HG02571 (cell line): Measurements from ENCODE around the gene ACKR4.
"Not testable (repeated sequence)": the region's sequence is repeated elsewhere in the genome, so short reads cannot be mapped to it uniquely, and the experiment has no call there.

Experiments
- ATAC-seq: cut with Tn5 transposase; IDR thresholded peaks from one replicate; pipeline ENCODE4 v1.9.1; 2021; ENCODE audit warnings: mild to moderate bottlenecking, moderate library complexity; ENCODE audit not compliant: unreplicated experiment

The ACKR4 gene

DNA sequence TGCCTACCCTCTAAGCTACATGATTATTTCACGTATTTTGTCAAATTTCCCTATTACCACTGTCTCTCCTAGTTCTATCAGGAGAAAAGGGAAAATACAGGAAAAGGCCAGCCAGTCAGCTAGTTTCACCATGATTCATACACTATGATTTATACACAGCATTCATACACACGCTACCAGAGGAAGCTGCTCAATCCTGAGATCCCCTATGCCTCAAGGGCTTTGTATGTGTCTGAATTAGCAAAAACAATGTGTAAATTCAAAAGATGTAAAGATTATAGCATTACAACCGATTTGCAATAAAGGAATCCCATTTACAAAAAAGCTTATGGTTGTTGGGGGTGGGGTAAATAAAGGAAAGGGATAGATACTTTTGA, 3.1 kb upstream of the ACKR4 start:
- no peak for ATAC-seq

DNA sequence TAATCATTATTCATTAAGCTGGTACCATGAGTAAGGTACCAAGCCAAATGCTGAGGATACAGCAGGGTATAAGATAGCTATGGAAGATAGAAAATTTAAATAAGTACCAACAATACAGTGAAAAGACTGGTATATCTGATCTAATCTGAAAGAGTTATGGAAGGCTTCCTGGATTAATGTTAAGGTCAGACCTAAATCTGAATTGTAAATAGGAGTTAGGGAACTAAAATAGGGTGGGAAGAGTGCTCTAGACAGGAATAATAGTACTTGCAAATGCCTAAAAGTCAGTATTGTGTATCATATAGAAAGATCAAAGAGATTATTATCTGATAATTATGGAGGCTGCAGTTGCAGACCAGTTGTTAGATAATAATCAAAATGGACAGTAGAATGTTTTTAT, 2.6 kb upstream of the ACKR4 start:
- ATAC-seq = no peak

DNA sequence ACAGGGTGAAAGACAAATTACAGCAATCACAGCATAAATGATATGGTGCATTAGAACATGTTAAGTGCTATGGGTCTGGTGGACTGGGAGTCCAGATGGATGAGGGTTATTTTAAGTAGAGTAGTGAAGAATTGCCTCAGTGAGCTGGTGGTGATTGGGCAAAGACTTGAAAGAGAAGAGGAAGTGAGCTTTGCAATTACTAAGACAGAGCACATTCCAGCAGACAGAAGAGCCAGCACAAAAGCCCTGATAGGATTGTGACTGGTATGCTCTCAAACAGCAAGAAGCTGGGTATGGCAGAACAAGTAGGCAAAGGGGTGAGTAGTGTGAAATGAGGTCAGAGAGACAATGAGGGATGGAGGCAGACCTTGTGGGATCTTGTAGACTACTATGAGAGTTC, 2.1 kb upstream of the ACKR4 start:
- ATAC-seq = no peak

DNA sequence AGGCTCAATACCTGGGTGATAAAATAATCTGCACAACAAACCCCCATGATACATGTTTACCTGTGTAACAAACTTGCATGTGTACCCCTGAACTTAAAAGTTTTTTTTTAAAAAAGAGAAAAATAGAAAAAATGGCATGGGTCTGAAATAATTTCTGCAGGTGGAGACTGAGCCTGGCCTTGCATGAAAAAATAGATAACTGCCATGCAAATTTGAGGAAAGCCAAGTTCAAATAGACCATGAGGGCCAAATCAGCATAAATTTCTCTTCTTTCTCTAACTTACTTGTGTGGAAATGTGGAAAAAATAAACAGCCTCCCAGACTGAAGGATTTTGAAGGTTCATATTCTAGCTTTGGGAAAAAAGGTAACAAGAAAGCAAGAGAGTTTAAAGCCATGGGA, 744 bp upstream of the ACKR4 start:
- ATAC-seq = no peak

DNA sequence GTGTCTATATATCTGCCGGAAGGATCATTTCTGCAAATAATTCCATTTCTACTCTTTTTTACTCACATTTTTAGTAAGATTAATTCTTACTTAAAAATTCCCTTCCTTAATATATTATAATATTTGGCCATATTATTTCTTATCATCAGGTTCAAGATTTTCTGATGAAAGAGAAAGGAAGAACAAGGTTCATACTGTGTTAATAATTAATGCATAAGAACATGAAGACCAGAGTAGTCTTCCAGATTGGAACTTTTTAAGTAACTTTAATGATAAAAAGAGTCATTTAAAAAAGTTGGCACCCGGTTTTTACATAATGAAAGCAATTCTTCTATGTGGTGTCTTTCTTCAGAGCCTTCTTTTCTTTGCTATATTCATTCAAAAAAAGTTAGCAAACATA, 590 bp downstream of the ACKR4 start:
- no peak for ATAC-seq

DNA sequence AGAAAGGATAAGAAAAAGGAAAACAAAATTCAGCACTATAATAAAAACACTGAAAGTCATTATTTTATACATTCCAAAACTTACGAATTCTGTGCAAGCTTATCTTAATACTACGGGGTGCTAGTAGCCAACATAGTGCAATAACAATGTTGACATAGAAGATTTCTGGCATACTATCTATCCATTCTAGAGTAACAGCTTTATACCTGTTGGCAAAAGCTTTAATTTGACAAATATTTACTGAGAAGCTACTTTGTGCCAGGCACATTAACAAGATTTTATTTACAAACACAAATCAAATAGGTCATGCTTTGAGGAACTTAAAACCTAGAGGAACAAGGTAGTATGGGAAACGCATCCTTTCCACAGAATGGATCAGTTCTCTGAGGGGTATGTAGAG, 1.1 kb downstream of the ACKR4 start:
- ATAC-seq = no peak

DNA sequence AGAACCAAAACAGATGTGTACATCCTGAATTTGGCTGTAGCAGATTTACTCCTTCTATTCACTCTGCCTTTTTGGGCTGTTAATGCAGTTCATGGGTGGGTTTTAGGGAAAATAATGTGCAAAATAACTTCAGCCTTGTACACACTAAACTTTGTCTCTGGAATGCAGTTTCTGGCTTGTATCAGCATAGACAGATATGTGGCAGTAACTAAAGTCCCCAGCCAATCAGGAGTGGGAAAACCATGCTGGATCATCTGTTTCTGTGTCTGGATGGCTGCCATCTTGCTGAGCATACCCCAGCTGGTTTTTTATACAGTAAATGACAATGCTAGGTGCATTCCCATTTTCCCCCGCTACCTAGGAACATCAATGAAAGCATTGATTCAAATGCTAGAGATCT, 3.5 kb downstream of the ACKR4 start:
- not testable (repeated sequence) for ATAC-seq

DNA sequence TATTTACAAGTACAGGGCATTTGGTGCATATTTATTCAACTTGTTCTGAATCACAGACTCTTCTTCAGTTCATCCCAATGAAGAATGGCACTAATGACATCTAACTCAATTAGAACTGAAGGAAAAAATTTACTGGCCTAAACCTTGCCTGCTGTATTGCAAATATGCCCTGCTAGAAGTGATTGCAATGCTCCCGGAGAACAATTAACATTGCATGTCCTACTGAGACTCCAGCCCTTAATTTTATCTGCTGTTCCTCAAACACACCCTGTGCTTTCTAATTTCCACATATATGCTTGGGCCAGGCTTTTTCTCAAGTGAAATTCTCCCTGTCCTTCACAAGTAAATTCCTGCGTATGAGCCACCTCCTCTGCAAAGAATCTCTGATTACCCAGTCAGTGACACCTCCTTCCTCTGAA, 8.3 kb downstream of the ACKR4 start:
- no peak for ATAC-seq

DNA sequence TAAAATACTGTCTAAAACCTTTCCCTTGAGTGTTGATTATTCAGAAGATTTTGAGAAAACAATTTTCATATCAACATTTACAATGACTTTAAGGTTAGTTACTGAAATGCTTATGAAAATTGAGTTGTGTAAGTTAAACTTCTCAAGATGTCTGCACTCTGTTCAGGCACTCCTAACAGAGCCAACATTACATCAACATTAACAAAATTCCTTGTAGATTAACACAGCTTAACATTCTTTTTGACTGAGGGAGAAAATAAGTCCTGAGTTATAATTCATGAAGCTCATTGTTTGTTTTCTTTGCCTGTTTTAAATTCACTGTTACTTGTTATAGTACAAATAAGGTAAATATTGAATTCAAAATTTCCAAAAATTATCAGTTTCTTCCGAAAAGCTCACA, 9.0 kb downstream of the ACKR4 start:
- no peak for ATAC-seq

DNA sequence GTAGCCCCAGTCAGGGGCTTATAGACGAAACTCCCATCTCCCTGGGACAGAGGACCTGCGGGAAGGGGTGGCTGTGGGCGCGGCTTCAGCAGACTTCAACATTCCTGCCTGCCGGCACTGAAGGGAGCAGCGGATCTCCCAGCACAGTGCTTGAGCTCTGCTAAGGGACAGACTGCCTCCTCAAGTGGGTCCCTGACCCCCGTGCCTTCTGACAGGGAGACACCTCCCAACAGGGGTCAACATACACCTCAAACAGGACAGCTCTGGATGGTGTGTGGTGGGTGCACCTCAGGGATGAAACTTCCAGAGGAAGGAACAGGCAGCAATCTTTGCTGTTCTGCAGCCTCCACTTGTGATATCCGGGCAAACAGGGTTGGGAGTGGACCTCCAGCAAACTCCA, 9.6 kb downstream of the ACKR4 start:
- not testable (repeated sequence) for ATAC-seq

DNA sequence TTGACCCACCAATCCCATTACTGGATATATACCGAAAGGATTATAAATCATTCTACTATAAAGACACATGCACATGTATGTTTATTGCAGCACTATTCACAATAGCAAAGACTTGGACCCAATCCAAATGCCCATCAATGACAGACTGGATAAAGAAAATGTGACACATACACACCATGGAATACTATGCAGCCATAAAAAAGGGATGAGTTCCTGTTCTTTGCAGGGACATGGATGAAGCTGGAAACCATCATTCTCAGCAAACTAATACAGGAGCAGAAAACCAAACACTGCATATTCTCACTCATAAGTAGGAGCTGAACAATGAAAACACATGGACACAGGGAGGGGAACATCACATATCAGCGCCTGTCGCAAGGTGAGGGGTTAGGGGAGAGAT, 18.2 kb downstream of the ACKR4 start:
- ATAC-seq = not testable (repeated sequence)

DNA sequence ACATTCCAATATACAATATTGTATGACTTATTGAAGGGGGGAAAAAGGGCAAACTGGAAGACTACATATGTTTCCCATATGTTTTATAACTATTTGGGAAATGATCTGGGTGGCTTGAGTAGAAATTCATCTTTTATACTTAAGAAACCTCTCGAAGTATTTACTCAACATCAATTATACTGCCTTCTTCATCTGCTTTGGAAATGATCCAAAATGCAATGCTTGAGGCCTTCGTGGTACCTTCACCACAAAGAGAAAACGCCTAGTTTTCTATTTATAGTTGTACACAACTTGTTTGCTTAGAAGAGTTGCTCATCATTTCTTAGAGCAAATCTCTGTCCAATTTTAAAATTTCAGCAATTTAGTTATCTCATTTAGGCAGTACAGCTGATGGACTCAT, 18.8 kb downstream of the ACKR4 start:
- ATAC-seq = no peak

DNA sequence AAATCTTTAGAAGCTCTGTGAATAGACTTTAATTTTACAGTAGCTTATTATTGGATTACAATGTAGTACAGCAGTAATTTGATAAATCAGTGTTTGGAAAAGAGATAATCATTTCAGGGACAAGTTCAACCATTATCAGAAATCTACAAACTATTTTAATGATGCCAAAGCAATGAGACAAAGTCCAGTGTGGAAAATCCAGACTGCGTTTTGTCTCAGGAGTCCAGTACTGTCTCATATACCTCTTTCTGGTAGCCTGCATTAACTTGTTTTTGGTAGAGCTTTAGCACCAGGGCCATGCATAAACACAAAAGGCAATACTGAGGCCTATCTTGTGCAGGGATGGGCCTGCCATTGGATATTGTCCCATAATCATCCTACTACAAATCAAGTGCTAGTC, 19.7 kb downstream of the ACKR4 start:
- no peak for ATAC-seq

DNA sequence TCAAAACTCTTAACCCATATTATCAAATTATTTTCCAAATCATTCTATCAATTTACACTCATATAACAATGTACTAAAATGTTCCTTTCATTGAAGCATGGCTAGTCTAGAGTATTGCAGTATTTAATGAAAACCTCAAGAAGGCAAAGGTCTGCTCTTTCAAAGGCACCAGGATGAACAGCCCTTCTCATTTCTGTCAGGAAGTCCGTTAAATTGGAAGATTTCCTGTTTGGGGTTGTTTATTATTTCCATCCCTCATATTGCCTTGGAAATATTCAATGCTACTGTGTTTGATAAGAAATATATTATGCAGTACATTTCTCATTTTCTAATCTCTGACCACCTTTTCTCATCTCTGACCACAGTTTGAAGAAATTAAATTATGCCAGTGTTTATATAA, 25.1 kb downstream of the ACKR4 start:
- no peak for ATAC-seq

DNA sequence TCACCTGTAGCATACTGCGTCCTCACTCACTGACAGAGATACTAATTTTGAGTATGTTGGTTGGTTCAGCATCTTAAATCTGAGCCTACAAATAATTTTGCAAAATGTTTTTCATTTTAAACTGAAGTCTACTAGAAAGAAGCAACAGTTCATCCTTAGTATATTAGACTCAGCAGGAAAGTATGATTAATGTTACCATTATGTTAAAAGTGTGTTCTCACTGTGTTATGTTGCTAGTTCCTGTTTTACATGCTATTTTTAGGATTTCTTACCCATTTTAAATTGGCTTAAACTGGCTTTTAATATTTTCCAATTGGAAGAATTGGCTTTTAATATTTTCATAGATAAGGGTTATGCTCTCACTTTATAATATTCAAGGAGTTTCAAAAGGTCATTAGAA, 25.7 kb downstream of the ACKR4 start:
- ATAC-seq = no peak

DNA sequence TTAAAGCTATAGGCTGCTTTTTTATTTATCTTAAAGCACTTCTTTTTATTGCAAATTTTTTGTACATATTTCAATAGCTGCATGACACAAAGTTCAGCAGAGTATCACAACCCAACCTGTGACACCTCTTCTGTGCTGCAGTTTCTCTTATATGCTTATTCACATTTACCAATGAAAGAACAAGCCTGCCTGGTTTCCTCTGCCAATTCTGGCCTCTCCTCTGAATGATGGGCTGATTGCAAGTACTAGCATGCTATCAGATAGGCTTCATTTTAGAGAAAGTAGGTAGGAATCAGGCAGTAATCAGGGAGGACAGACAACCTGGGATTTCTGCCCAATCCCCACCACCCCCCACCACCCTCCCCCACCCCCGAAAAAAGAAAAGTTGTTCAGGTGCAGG, 26.6 kb downstream of the ACKR4 start:
- ATAC-seq = no peak

DNA sequence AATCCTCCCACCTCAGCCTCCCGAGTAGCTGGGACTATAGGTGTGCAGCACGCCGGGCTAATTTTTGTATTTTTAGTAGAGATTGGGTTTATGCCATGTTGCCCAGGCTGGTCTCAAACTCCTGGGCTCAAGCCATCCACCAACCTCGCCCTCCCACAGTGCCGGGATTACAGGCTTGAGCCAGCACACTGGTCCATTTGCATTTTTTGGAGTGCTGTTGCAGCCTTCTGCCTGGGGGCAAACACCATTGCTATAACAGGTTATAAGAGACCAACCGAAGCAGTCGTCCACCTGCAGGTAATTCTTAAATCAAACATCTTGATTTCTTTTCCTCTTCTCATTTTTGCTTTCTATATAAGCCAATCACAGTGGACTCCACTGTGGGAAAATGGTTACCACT, 27.7 kb downstream of the ACKR4 start:
- ATAC-seq = no peak

DNA sequence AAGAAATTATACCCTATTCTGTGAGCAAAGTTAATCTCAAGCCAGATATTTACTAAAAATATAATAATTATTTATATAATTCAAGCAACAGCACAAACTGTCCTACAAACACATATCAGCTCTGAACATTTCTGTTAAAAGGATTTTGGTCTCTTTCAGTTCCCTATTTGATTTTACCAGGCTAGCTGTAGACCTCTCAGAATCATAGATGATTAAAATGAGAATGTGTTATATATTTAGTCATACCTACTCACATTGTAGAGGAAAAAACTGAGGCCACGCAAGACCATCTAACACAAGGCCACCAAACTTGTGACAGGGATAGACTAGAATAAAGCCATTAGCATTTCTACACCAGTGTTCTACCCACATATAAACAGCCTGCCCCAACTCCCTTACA, 28.5 kb downstream of the ACKR4 start:
- no peak for ATAC-seq

DNA sequence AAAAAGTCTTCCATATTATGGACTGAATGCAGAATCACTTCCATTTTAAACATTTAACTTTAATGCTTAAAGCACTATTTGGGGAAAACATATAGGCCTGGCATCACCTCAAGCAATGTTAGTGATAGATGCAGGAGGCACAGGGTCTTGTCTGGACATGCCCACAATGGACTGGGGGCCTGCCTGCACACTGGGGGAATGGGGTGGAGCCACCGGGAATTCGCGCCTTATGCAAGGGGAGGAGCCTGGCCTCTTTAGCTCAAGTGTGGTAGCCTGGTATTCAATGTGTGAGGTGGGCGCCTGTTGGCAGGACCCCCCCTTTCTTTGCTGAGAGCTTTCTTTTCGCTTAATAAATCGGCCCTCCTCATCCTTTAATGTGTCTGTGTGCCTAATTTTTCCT, 29.9 kb downstream of the ACKR4 start:
- no peak for ATAC-seq

DNA sequence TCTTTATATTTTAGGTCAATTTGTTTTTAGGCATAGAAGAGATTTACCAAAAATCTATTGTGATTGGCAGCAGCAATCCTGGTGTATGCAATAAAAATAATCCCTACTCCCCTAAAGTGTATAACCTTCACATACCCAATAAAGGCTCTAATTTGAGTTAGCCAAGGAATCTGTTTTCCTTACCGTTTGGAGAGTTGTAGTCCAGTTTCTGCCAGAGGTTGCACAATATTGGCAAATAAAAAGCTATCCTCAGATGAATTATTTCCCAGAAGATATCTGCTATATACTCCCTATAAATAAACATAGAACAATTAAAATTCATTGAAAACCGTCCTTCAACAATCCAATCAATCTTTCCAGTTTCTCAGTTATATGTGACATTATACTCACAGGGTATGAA, 31.1 kb downstream of the ACKR4 start:
- ATAC-seq = no peak

DNA sequence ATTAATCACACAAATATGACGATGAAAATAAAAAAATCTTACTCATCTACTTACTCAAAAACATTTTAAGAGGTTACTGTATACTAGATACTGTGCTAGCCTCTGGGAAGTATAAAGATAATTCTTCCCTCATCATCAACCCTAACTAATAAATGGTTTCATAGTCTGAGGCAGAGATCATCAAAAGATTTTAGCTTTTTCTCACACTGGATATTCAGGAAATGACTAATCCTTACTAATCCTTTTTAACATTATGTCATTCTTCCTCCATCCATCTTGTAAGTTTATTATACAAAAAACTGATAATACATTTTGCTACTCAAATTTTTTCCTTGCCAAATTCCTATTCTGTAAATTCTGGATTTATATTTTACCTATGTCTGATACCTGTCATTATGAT, 32.9 kb downstream of the ACKR4 start:
- no peak for ATAC-seq

DNA sequence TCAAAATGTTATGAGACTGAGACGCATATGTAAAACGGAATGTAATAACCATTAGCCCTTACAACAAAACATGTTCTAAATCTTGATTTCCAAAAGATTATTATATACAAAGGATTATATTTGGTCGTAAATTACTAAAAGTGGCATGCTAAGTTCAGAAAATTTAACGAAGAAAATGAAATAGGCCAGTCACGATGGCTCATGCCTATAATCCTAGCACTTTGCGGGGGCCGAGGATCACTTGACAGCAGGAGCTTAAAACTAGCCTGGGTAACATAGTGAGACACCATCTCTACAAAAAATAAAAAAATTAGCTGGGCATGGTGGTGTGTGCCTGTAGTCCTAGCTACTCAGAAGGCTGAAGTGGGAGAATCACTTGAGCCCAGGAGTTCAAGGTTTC, 33.5 kb downstream of the ACKR4 start:
- ATAC-seq = no peak

DNA sequence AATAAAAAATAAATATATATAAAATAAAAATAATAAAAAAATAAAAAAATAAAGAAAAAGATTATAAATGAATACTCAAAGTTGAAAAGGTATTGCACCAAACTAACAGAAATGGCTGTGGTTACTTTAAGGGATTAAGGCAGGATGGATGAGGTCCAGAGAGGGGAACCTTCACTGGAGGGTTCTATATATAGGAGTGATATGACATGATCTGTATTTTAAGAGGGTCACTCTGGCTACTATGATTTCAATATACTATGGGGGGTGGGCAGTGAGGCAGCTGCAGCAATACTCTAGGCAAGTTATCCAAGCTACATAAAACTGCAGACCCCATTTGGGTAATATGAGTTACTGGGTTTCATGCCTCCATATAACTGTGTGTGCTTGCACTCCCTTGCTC, 38.0 kb downstream of the ACKR4 start:
- no peak for ATAC-seq

DNA sequence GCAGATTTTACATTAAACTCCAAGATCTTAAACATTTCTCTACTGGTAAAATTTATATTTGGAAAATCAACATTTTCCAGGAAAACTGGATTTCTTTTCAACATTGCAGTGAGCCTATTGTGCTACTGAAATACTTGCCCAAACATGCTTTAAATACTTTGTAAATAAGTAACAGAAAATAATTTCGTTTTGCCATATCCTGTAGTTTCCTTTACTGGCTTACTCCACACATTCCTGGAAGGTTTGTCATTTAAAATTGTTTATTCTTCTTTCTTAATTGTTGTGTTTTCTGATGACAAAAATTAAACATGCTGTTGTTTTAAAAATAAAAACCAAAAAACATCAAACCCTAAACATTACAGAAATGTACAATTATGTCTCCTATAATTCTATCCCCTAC, 40.5 kb downstream of the ACKR4 start:
- ATAC-seq = no peak
